GM12872 (cell line): ENCODE measurements around the gene GGNBP2.

ENCODE experiments used
- TF ChIP-seq, protein P1 (sequence below): IDR thresholded peaks from 3 replicates; pipeline ENCODE4 v1.5.1; 2011; ENCODE audit warnings: low read depth, mild to moderate bottlenecking, low read length, moderate library complexity; ENCODE audit not compliant: insufficient read depth

GGNBP2 gene

DNA sequence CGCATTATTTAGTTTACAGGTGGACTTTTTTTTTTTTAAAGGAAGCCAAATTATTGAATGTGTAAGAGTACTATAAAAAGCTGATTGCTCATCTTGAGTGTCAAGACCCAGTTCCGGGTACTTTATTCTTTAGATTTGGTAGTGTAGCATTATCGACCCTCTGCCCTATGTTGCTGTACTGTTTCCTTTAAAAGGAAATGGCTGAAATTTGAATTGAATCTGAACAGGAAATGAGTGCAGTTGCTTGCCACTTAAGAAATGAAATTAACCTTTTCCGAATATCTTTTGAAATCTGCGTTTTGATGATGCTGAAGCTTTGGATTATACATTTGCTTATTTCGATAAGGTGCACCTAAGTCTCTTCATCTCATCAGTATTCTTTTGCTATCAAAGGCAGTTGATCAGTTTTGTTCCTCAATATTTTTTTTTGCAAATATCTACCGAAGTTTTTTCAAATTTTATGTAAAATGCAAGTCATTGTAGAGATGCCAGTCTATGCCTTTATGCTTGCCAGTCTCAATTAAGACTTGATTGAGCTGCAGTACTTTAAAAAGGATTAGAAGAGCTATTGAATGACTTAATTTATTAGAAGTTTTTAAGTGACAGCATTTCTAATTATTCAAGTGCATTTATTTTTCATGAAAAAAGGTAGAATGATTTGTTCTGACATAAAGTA is 1.8 kb downstream of the GGNBP2 start:
- TF ChIP-seq, protein P1, sequence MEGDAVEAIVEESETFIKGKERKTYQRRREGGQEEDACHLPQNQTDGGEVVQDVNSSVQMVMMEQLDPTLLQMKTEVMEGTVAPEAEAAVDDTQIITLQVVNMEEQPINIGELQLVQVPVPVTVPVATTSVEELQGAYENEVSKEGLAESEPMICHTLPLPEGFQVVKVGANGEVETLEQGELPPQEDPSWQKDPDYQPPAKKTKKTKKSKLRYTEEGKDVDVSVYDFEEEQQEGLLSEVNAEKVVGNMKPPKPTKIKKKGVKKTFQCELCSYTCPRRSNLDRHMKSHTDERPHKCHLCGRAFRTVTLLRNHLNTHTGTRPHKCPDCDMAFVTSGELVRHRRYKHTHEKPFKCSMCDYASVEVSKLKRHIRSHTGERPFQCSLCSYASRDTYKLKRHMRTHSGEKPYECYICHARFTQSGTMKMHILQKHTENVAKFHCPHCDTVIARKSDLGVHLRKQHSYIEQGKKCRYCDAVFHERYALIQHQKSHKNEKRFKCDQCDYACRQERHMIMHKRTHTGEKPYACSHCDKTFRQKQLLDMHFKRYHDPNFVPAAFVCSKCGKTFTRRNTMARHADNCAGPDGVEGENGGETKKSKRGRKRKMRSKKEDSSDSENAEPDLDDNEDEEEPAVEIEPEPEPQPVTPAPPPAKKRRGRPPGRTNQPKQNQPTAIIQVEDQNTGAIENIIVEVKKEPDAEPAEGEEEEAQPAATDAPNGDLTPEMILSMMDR = no peak

DNA sequence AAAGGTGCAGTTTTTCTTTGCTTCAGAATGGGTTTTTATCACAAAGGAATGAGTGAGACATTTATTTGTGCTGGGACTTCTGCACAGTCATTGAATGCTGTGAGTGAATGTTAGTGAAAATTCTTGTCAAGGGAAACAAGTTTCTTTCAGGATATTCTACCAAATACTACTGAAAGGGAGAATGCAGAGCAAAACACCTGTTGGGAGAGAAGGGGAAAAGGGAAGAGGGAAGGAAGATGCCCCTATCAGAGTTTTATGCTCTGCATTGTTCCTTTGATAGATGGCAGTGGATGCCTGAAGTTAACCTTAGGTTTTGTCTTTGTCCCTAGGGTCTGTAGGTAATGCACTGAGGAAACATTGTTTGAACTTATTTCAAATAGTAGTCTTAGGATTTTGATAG is 3.1 kb downstream of the GGNBP2 start:
- TF ChIP-seq, protein P1 = no peak

GRCh38 chr17:36550491-36551417 is 6.0 kb downstream of the GGNBP2 start:
- TF ChIP-seq, protein P1 = no peak

DNA sequence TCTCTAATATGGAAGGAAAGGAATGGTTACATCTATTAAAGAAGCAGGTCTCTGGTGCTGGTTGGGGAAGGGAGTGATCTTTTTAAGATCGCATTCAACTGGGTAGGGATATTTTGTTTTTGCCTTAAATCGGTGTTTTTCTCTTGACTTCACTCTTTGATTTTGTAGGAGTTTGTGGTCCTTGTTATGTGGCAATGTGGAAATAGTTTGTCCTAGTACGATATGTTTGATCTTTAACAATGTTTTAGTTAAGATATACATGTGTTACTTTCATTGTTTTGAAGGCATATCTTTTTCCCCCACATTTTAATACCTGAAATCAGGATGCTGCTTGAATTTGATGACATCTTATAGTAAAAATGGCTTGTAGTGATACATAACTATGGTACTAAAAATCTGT is 8.7 kb downstream of the GGNBP2 start:
- TF ChIP-seq, protein P1 = no peak

GRCh38 chr17:36566081-36566480 is 21.4 kb downstream of the GGNBP2 start:
- TF ChIP-seq, protein P1 = no peak

GRCh38 chr17:36575028-36575427 is 30.3 kb downstream of the GGNBP2 start:
- TF ChIP-seq, protein P1 = no peak

- TF ChIP-seq, protein P1 = no peak
Measured at GRCh38 chr17:36576793-36577192, 32.1 kb downstream of the GGNBP2 start.
